Retinal pigment epithelial cell (primary cell): ENCODE measurements around the gene CASP12.
"Not testable (repeated sequence)": the region's sequence is repeated elsewhere in the genome, so short reads cannot be mapped to it uniquely, and the experiment has no call there.

Experiments used
- DNase-seq: peaks from one replicate; pipeline ENCODE4 v3.0.0-alpha.2; 2010; ENCODE audit warnings: low read depth
- H3K4me3 ChIP-seq: 2 replicates; pipeline ENCODE4 v1.5.1; 2011; ENCODE audit warnings: mild to moderate bottlenecking, low read length, control low read depth, moderate library complexity
- TF ChIP-seq, protein P1 (sequence below): conservative IDR thresholded peaks from 2 replicates; pipeline ENCODE4 v1.5.1; 2011; ENCODE audit warnings: low read depth, low read length, control low read depth, inconsistent platforms

The CASP12 gene

DNA sequence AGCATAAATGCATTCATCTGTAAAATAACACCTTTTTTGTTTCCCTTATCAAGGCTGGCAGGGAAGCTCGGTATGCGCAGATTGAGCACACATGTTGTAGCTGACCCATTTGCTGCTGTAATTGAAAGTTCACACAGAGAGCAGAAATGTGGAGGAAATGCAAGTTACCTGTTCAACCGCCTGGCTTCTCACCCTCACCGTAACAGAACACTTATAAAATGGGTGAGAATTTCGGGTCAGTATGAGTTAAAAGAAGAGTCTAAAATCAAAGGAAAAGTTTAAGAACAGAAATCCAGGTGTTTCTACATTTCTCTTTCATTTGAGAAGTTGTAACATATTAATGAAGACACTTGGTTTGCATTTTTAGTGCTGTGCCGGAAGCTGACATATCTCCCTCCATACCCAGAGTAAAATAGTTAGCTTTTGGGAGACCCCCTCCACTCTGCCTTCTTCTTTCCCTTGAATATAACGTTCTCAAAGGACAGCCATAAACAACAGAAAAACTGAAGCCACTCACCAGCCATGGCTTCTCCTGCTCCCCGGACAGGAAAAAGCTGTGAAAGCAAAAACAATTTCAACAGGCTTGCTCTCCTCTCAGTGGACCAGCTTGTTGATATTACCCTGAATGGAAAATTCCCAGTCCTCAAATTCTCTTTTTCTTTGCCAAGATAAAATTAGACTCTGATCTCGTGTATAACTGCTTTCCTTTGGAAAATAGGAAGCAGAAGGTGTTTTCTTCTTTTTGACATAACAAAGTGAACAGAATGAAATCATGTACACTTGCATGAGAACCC, at the start of gene CASP12:
TSS of gene CASP12 (minus strand) at position 570 of the 794 bp plus-strand sequence.
- TF ChIP-seq, protein P1, sequence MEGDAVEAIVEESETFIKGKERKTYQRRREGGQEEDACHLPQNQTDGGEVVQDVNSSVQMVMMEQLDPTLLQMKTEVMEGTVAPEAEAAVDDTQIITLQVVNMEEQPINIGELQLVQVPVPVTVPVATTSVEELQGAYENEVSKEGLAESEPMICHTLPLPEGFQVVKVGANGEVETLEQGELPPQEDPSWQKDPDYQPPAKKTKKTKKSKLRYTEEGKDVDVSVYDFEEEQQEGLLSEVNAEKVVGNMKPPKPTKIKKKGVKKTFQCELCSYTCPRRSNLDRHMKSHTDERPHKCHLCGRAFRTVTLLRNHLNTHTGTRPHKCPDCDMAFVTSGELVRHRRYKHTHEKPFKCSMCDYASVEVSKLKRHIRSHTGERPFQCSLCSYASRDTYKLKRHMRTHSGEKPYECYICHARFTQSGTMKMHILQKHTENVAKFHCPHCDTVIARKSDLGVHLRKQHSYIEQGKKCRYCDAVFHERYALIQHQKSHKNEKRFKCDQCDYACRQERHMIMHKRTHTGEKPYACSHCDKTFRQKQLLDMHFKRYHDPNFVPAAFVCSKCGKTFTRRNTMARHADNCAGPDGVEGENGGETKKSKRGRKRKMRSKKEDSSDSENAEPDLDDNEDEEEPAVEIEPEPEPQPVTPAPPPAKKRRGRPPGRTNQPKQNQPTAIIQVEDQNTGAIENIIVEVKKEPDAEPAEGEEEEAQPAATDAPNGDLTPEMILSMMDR: no peak
- H3K4me3 ChIP-seq: no peak within 1 kb of the TSS
- DNase-seq: no peak

DNA sequence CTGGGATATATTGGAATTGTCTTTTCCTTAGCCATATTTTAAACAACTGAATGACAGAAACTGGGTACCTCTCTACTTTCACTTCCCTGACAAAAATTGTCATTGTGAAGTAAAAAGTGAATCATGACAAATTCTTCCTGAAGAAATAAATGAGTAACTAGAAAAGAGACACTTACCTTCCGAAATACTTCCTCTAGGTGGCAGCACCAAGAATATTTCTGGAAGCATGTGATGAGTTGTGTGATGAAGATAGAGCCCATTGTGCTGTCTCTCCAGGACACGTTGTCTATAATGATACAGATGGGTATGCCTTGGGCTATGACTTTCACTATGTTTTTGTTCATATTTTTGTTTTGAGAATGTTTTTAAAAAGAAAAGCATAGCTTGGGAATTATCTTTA, 48.6 kb upstream of the CASP12 start:
- H3K4me3 ChIP-seq: no peak overlapping the region
- TF ChIP-seq, protein P1: peak; percentile 43
- no peak for DNase-seq

DNA sequence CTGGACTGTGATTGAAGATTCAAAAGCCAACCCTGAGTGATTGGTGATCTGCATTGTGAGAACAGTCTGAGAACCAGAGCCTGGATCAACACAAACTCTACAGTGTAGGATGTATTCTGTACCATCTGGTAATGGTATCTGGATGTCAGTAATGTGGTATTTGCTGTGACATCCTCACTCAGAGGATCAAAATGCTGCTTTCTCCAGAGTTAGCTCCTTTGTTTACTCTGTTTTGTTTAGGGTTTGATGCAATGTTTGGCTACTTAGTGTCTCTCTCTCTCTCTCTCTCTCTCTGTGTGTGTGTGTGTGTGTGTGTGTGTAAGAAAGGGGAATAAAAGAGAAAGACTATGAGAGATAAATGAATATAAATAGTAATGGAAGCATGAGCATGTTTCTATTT, 45.8 kb upstream of the CASP12 start:
- no peak overlapping the region for H3K4me3 ChIP-seq
- TF ChIP-seq, protein P1: no peak
- DNase-seq: no peak

- H3K4me3 ChIP-seq: no peak overlapping the region
- no peak for DNase-seq
- TF ChIP-seq, protein P1: no peak
These were observed 45.3 kb upstream of the CASP12 start for GRCh38 chr11:104943561-104943960.

DNA sequence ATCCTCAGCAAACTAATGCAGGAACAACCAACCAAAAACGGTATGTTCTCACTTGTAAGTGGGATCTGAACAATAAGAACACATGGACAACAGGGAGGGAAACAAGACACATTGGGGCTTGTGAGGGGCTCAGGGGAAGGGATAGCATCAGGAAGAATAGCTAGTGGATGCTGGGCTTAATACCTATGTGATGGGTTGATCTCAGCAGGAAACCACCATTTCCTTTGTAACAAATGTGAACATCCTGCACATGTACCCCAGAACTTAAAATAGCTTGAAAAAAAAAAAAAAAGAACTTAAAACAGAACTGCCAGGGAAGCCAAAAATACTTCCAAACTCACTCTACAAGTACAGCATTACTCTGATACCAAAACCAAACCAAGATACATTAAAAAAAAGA, 36.3 kb upstream of the CASP12 start:
- TF ChIP-seq, protein P1: no peak
- no peak for DNase-seq
- H3K4me3 ChIP-seq: no peak overlapping the region

GRCh38 chr11:104934073-104934472, 35.8 kb upstream of the CASP12 start:
- not testable (repeated sequence) for DNase-seq, H3K4me3 ChIP-seq

GRCh38 chr11:104928811-104929210, 30.6 kb upstream of the CASP12 start:
- no peak overlapping the region for H3K4me3 ChIP-seq
- TF ChIP-seq, protein P1: no peak
- peak; percentile 55 for DNase-seq
